ENCODE measurements around the gene MLLT3.

- peak; percentile 85 to 89 for TF ChIP-seq CTCF (conservative IDR thresholded peaks at IDR 0.05 in 1 of 2, IDR thresholded peaks at IDR 0.05 in 1 of 2; ENCODE audit: extremely low read depth in 1 of 2, insufficient read depth in 1 of 2, low read depth in 1 of 2, low read length in 2 of 2)
- TF ChIP-seq EZH2 (IDR thresholded peaks at IDR 0.05; ENCODE audit: borderline replicate concordance, low read length) = no peak
Measured at GRCh38 chr9:20356403-20357036, 265.8 kb downstream of the MLLT3 start.

Data from mammary epithelial cell (primary cell).